GM10266 (cell line): ENCODE data around the gene PLEKHA7.

ENCODE experiments used
- DNase-seq: peaks from one replicate; pipeline ENCODE4 v3.0.0; 2012; ENCODE audit errors: extremely low spot score
- TF ChIP-seq, protein P1 (sequence below): IDR thresholded peaks from 2 replicates; pipeline ENCODE4 v1.5.1; 2012; ENCODE audit warnings: mild to moderate bottlenecking, low read depth; ENCODE audit not compliant: control insufficient read depth, insufficient read depth; ENCODE audit errors: missing control alignments

PLEKHA7 gene

DNA sequence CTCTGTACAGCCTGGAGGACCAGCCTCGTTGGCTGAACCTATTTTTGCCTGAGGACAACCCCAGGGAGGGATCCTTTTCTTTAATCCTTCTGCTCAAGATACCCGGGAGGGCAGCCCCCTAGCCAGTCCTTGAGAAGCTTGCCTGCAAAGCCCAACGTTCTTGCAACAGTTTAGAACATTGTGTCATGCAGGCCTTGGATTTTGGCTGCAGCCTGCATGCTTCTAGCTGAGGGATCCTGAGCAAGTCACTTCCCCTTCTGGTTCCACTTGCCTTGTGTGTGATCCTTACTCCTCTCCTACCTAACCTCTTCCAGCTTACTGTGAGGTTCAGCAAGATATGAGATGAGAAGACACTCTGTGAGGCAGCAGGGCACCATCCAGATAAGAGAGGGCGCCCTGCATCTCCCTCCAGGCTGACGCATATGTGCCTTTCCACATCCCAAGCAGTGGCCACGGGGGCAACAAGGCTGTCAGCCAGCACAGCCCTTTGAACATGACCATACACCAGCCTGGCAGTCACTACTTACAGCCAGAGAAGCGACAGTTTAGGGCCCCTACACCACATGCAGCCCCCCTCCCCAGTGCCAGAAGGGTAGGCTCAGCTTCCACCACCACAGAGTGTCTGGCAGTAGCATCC lies 199.7 kb downstream of the PLEKHA7 start:
- TF ChIP-seq, protein P1, sequence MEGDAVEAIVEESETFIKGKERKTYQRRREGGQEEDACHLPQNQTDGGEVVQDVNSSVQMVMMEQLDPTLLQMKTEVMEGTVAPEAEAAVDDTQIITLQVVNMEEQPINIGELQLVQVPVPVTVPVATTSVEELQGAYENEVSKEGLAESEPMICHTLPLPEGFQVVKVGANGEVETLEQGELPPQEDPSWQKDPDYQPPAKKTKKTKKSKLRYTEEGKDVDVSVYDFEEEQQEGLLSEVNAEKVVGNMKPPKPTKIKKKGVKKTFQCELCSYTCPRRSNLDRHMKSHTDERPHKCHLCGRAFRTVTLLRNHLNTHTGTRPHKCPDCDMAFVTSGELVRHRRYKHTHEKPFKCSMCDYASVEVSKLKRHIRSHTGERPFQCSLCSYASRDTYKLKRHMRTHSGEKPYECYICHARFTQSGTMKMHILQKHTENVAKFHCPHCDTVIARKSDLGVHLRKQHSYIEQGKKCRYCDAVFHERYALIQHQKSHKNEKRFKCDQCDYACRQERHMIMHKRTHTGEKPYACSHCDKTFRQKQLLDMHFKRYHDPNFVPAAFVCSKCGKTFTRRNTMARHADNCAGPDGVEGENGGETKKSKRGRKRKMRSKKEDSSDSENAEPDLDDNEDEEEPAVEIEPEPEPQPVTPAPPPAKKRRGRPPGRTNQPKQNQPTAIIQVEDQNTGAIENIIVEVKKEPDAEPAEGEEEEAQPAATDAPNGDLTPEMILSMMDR = no peak
- no peak for DNase-seq

DNA sequence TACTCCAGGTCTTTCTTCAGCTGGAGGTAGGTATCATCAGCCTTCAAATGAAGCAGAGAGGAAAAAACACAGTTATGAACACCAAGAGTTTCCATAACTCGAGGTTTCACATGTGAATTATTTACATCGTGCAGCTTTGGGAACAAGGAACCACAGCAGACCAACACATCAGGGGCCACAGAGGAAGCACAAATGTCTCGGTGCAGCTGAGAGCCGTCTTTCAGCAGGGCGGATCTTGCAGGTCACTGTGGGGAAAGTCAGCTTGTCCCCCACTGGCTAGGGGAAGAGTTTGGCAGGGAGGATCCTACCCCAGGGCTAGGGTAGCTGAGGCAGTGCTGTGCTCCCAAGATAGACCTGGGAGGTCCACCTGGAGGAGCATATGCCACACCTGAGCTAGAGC lies 201.1 kb downstream of the PLEKHA7 start:
- no peak for DNase-seq
- TF ChIP-seq, protein P1 = no peak

DNA sequence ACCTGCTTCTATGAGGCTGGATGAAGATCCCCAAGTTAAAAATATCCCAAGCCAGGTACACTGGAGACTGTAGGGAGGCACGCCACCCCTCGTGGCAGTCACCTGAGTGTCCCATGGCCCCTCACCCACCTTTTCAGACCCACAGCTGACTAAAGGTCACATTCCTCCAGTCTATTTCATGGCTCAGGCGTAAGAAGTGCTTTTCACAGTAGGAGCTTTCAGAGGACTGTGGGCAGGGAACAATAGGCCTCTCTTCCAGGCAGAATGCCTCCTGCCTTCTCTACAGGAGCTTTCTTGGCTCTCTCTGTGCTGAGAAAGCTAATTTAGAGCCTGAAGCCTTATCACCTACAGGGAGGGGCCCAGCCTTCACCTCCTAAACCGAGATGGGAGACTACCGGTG lies 201.9 kb downstream of the PLEKHA7 start:
- no peak for DNase-seq
- TF ChIP-seq, protein P1 = no peak

DNA sequence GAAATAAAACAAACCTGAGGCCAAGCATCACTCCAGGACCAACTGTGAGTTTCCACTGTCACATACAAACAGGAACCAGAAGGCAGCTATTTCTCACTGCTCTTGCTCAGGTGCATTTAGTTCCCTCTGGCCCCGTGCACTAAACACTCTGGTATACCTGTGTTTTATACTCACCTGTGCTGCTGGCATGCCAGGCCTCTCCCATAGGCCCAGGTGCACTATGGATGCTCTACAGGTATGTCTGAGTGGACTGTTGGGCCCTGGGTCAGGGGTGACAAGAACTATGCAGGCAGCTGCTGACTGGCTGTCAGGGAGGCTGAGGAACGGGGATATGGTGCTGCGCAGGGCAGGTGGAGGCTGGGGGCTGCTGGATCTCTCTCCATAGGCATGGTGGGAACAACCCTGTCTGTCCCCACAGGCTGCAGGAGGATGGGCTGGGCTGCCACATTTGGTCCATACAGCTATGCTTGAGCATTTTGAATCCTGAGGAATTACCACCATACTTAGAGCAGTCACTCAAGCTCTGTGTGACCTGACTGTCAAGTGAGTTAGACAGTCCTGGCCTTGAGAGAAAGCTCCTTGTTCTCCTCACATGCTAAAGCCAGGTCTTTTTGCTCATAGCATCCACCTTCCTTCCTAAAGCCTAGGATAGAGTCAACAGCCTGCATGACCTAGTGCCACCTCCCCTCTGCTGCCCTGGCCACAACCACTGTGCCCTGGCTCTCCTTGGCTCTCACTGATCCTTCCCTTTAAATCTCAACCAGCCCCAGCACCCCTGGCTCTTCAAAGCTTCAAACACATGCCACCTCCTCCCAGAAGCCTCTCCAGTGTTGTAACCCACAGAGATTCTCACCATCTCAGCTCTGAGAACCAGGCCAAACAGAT lies 202.8 kb downstream of the PLEKHA7 start:
- TF ChIP-seq, protein P1 = no peak
- no peak for DNase-seq

DNA sequence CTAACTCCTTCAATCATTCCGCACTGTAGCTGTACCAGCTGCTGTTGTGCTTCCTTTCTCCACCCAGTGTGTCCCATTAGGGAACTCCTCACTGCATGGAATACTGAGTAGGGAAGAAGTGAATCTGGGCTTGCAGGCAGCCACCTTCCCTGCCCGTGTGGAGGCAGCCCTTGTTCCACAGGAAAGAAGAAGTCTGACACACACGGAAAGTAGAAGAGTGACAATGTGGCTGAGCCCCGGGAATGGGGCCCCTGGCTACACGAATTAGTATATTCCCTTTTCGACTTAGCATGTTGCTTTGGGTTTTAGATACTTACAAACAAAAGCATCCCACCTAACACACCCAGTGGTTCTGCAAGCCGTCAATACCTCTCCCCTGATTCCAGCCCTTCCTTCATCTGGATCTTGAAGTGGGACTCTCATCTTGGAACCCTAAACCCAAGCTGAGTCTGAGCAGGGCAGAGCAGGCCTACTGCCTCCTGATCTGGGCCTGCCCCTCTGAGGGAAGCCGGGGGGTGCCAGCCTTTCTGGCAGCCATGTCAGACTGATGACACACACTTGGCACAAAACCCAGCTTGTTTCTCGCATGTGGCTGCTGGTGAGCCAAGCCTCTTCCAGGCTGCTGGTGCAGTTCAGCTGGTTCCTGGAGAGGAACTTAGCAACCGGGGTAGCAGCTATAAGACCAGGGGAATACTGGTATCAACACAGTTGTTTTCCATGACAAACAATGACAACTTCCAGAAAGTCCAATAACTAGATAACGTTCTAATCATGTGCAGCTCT lies 204.1 kb downstream of the PLEKHA7 start:
- no peak for DNase-seq
- TF ChIP-seq, protein P1 = no peak

DNA sequence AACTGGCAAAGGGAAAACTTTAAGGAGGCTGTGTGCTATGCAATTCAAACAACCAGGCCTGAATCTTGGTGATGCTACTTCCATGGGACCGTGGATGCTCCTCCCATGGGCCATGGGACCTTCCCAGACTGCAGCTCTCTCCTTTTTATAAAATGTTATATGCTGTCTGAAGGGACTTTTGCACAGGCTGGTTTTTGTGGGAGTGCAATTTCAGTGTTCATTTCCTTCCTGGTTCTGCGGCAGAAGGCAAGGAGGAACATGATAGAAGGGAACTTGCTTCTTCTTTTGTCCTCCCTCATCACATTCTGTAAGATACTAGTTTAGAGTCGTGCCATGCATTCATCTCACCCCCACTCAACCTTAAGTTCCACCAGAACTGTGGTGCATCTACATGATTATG lies 206.9 kb downstream of the PLEKHA7 start:
- TF ChIP-seq, protein P1 = no peak
- no peak for DNase-seq
